Osteoblast (primary cell): Measurements from ENCODE around the gene ARMCX2. TPM values are rescaled to one million over a fixed set of nuclear protein-coding genes. Genes with fewer than 3 reads are reported as not detected.
"Not testable (repeated sequence)": the region's sequence is repeated elsewhere in the genome, so short reads cannot be mapped to it uniquely, and the experiment has no call there.

Source experiments
- DNase-seq: peaks from one replicate; pipeline ENCODE4 v3.0.0; 2011; ENCODE audit warnings: low spot score, mixed read lengths; ENCODE audit not compliant: insufficient read length; ENCODE audit errors: missing footprints
- H2AFZ ChIP-seq: 2 replicates; pipeline ENCODE4 v1.6.0; 2011; ENCODE audit warnings: mild to moderate bottlenecking, low read length
- H3K27ac ChIP-seq: 2 replicates; pipeline ENCODE4 v1.5.1; 2011; ENCODE audit warnings: mild to moderate bottlenecking, low read depth, low read length, moderate library complexity
- H3K27me3 ChIP-seq: 2 replicates; pipeline ENCODE4 v1.6.0; 2012; ENCODE audit warnings: mild to moderate bottlenecking, control low read depth, inconsistent platforms, low read length, moderate library complexity; ENCODE audit not compliant: insufficient read depth
- H3K36me3 ChIP-seq: 2 replicates; pipeline ENCODE4 v1.5.1; 2011; ENCODE audit warnings: mild to moderate bottlenecking, low read length, control low read depth, moderate library complexity; ENCODE audit not compliant: insufficient read depth
- H3K4me1 ChIP-seq: 2 replicates; pipeline ENCODE4 v1.5.1; 2011; ENCODE audit warnings: mild to moderate bottlenecking, low read length, control low read depth, moderate library complexity; ENCODE audit not compliant: insufficient read depth
- H3K4me2 ChIP-seq: 2 replicates; pipeline ENCODE4 v1.6.0; 2011; ENCODE audit warnings: mild to moderate bottlenecking, low read length; ENCODE audit not compliant: insufficient read depth
- H3K4me3 ChIP-seq: fragments of 200-600 bp; sonication (generic); 3 replicates; pipeline ENCODE4 v1.5.1; 2012; ENCODE audit warnings: mild to moderate bottlenecking, low read length, inconsistent platforms; ENCODE audit not compliant: insufficient read depth
- H3K79me2 ChIP-seq: 2 replicates; pipeline ENCODE4 v1.6.0; 2012; ENCODE audit warnings: mild to moderate bottlenecking, low read length, control low read depth, inconsistent platforms; ENCODE audit not compliant: insufficient read depth
- H3K9me3 ChIP-seq: 2 replicates; pipeline ENCODE4 v1.5.1; 2011; ENCODE audit warnings: low read depth, low read length, control low read depth
- H4K20me1 ChIP-seq: 2 replicates; pipeline ENCODE4 v1.6.0; 2012; ENCODE audit warnings: mild to moderate bottlenecking, low read length, control low read depth; ENCODE audit not compliant: insufficient read depth
- total RNA-seq: library from RNA; depleted of rRNA; stranded (reverse); fragments of >200 nt; gene quantifications from 2 replicates; pipeline ENCODE4 v1.2.3, GENCODE V29; 2012
- TF ChIP-seq, protein P1 (sequence below): IDR thresholded peaks from 2 replicates; pipeline ENCODE4 v1.5.1; 2011; ENCODE audit warnings: mild to moderate bottlenecking, low read depth, low read length, moderate library complexity; ENCODE audit errors: extremely low read depth

The ARMCX2 gene
- total RNA-seq, 1 donor, result 87.2 TPM

DNA sequence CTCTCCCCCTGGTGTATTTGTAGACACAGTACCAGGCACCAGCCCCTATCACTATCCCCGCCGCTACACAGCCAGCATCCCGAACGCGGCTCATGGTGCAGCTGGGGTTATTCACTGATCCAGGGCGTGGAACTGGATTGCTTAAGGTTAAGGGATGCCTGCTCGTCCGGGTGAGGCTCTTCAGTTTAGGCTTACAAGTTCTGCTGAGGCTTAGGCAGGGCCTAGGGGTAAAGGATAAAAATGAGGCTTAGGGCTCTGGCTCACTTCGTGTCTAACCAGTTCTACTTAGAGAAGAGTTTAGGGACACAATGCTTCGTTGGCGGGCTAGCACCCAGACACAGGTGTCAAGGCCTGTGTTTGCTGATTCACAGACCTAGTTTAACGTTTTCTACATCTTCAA is 2.2 kb downstream of the ARMCX2 start:
- Histone ChIP-seq H3K79me2 (peaks cover 15% of the 10 kb centered on the region), H3K36me3 (peaks cover 12% of the 10 kb centered on the region), H3K9me3 (no peaks in the 10 kb centered on the region), H2AFZ (no peak overlapping the region), H3K4me3 (no peak overlapping the region), H4K20me1 (peaks cover 25% of the 10 kb centered on the region), H3K4me1 (no peaks in the 10 kb centered on the region), H3K4me2 (peak overlapping the region; percentile 20), H3K27me3 (peaks cover 2% of the 10 kb centered on the region), H3K27ac (no peak overlapping the region)
- DNase-seq, result peak; percentile 53
- TF ChIP-seq, protein P1, sequence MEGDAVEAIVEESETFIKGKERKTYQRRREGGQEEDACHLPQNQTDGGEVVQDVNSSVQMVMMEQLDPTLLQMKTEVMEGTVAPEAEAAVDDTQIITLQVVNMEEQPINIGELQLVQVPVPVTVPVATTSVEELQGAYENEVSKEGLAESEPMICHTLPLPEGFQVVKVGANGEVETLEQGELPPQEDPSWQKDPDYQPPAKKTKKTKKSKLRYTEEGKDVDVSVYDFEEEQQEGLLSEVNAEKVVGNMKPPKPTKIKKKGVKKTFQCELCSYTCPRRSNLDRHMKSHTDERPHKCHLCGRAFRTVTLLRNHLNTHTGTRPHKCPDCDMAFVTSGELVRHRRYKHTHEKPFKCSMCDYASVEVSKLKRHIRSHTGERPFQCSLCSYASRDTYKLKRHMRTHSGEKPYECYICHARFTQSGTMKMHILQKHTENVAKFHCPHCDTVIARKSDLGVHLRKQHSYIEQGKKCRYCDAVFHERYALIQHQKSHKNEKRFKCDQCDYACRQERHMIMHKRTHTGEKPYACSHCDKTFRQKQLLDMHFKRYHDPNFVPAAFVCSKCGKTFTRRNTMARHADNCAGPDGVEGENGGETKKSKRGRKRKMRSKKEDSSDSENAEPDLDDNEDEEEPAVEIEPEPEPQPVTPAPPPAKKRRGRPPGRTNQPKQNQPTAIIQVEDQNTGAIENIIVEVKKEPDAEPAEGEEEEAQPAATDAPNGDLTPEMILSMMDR, result no peak

DNA sequence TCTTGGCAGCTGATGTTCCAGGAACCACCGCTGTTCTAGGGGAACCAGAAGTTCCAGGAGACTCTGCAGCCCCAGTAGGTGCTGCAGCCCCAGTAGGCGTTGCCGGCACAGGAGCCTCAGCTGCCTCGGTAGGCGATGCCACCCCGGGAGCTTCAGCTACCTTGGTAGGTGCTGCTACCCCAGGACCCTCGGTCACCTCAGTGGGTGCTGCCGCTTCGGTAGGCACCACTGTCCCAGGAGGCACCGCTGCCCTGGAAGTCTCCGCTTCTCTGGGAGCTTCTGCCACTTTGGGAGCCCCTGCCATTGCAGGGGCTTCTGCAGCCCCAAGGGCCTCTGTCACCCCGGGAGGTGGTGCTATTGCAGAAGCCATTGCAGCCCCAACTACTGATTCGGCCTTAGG is 2.8 kb downstream of the ARMCX2 start:
- H4K20me1 ChIP-seq, result peaks cover 25% of the 10 kb centered on the region
- H2AFZ ChIP-seq, result no peak overlapping the region
- peaks cover 15% of the 10 kb centered on the region for H3K79me2 ChIP-seq
- no peaks in the 10 kb centered on the region for H3K9me3 ChIP-seq
- no peak overlapping the region for H3K27ac ChIP-seq
- no peak overlapping the region for H3K4me2 ChIP-seq
- H3K36me3 ChIP-seq, result peaks cover 12% of the 10 kb centered on the region
- no peak for DNase-seq
- no peaks in the 10 kb centered on the region for H3K4me1 ChIP-seq
- TF ChIP-seq, protein P1, result no peak
- H3K27me3 ChIP-seq, result peaks cover 2% of the 10 kb centered on the region
- H3K4me3 ChIP-seq, result no peak overlapping the region

DNA sequence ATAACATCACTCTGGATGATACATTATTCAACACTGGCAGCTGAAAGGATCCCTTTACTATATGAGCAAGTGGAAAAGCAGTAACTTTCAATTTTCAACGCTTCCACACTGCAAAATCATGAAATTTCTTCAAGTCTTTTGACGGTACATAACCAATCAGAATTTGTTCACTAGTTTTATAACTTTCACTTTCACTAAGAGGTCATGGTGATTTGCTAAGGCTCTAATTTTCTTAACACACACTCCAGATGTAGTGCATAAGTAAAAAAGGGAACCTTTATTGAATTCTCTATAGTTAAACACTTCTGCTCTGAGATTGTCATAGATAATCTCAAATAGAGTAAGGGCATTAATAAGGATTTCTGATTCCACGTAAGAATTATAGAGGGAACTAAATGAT is 4.1 kb downstream of the ARMCX2 start:
- peaks cover 15% of the 10 kb centered on the region for H3K79me2 ChIP-seq
- peaks cover under 1% of the 10 kb centered on the region for H3K27me3 ChIP-seq
- H2AFZ ChIP-seq, result no peak overlapping the region
- H3K9me3 ChIP-seq, result no peaks in the 10 kb centered on the region
- no peak overlapping the region for H3K4me2 ChIP-seq
- TF ChIP-seq, protein P1, result no peak
- no peak overlapping the region for H3K4me3 ChIP-seq
- H3K27ac ChIP-seq, result no peak overlapping the region
- DNase-seq, result peak; percentile 53
- H3K36me3 ChIP-seq, result peaks cover 12% of the 10 kb centered on the region
- H4K20me1 ChIP-seq, result peaks cover 25% of the 10 kb centered on the region
- H3K4me1 ChIP-seq, result no peaks in the 10 kb centered on the region

DNA sequence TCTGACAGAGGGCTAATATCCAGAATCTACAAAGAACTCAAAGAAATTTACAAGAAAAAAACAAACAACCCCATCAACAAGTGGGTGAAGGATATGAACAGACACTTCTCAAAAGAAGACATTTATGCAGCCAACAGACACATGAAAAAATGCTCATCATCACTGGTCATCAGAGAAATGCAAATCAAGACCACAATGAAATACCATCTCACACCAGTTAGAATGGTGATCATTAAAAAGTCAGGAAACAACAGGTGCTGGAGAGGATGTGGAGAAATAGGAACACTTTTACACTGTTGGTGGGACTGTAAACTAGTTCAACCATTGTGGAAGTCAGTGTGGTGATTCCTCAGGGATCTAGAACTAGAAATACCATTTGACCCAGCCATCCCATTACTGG is 11.9 kb downstream of the ARMCX2 start:
- H3K27me3 ChIP-seq, H3K4me3 ChIP-seq, H3K27ac ChIP-seq, H2AFZ ChIP-seq, H3K9me3 ChIP-seq, H3K36me3 ChIP-seq, H3K79me2 ChIP-seq, H3K4me1 ChIP-seq, H3K4me2 ChIP-seq, H4K20me1 ChIP-seq, DNase-seq: not testable (repeated sequence)
